Measurements from ENCODE around the gene DR1.

DR1 gene

DNA sequence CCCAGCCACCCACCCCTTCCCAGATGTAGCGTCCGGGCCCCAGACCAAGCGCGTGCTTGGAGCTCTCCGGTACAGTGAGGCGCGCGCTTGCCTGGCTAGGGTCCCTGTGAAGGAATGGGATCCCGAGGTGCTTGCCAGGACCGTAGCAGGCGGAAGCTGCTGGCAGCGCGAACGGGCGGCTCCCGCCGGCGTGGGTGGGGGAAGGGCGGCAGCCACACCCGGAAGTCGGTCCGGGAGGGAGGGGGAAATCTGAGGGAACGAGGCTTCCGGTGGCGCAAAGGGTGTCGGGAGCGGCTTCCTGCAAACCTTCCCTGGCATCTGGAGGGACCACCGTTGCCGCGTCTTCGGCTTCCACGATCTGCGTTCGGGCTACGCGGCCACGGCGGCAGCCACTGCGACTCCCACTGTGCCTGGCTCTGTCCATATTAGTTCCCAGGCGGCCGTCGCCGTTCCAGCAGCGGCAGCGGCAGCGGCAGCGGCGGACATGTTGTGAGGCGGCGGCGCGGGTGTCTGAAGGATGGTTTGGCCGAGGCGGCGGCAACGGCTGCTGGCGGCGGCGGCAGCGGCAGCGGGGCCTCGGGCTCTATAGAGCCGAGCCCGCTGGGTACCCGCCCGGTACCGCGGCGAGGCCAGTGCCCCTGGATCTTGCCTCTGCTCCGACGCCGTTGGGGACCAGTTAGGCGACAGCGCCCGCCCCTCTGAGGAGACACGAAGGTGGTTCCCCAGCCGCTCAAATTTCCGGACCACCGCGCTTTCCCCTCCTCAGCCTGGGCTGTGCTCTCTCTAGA, at the start of gene DR1:
Gene DR1, plus strand, starts transcription at position 275 of the 788 bp plus-strand sequence. CDS start 739 bp downstream, outside the sequence.
- peak; percentile 81 to 85 for DNase-seq (ENCODE audit: low read depth in 2 of 2)

DNA sequence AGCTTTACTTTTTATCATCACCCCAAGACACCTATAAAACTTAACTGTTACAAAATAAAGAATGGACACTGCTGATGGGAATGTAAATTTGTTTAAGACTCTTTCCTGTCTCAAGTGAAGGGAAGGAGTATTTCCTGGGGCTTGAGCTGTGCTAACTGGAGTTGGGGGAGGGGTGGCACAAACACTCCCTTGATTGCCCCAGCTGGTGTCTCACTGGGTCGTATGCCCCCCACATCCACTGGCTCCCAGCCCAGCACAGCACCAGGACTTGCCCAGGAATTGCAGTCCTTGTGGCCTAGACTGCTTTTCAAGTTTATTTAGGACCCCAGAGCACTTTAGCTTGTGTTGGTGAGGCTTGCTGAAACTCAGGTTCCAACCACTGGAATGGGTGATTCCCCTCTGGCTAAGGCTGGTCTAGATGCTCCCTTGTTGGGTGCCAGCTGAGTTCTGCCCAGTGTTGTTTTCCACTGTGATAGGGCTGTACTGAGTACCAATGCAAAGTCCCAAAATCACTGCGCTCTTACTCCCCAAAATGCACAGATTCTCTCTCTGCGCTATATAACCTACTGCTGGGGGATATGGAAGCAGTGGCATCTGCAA, 49.1 kb upstream of the DR1 start:
- no peak for DNase-seq (ENCODE audit: low read depth in 2 of 2)

- no peak for DNase-seq (ENCODE audit: low read depth in 2 of 2)
Measured at GRCh38 chr1:93301131-93301530, 44.6 kb upstream of the DR1 start.

DNA sequence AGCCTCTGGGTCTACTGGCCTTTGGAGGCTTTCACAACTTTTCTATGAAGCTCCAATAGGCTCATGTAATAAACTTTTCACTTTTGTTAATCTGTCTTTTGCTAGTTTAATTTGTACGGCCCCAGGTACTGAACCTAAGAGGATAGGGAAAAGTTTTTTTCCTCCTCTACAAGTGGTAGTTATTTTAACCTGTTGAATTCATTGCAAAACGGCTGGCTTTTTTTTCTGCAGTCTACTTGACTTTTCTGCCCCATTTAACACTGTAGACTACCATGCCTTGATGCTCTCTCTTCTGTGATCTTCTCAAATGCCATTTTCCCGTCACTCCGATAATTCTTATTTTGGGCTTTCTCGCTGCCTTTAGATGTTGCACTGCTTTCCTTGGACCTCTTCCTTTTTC, 43.6 kb upstream of the DR1 start:
- no peak for DNase-seq (ENCODE audit: low read depth in 2 of 2)

- no peak for DNase-seq (ENCODE audit: low read depth in 2 of 2)
Measured at GRCh38 chr1:93304716-93305138, 41.0 kb upstream of the DR1 start.

GRCh38 chr1:93306920-93307319, 38.8 kb upstream of the DR1 start:
- DNase-seq (ENCODE audit: low read depth in 2 of 2): no peak

GRCh38 chr1:93313026-93313425, 32.7 kb upstream of the DR1 start:
- DNase-seq (ENCODE audit: low read depth in 2 of 2): no peak

- DNase-seq (ENCODE audit: low read depth in 2 of 2): no peak
Measured at GRCh38 chr1:93317207-93317606, 28.5 kb upstream of the DR1 start.

GRCh38 chr1:93317943-93318342, 27.8 kb upstream of the DR1 start:
- no peak for DNase-seq (ENCODE audit: low read depth in 2 of 2)

DNA sequence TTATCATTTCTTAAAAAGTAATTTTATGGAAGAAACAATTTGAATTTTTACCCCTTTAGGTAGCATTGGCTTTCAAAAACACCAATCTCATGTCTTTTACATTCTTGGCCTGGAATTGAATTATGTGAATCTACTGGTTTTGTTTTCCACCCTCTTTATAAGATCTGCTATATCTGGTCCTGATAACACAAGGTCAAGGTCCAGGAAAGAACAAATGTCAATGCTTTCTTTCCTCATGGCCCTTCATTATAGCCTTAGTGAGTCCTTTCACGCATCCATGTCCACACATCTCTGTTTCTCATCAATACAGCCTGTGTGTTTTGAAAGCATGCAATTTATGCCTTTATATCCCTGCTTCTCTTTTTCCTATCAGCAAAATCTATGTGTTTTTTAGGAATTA, 24.0 kb upstream of the DR1 start:
- DNase-seq (ENCODE audit: low read depth in 2 of 2): no peak

- DNase-seq (ENCODE audit: low read depth in 2 of 2): no peak
Measured at GRCh38 chr1:93322349-93322748, 23.4 kb upstream of the DR1 start.

DNA sequence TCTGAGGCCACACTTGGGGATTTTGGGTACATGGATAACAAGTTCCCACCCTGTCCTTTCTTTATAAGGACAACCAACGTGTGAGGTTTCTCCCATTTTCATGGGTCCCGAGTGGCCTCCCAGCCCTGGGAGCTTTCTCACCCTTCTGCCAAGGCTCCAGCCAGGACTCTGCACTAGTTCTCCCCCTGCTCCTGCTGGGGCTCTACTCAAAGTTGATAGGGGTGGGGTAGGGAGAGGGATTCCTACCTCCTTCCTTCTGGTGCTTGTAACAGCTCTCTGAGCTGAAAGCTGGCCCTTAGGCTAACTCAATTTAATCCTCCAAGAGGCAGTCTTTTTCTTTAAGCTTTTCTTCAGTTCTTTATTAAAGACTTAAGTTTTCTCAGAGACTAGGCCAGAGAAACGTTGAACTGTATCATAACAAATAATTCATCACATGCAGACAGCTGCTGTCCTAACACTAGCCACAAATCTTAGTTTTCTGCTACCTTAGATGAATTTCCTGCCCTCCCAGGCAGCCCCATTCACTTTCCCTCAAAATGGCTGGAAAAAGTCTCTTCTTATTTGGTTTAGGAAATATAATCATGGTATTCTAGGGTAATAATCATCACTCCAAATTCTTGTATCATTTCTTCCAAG, 22.4 kb upstream of the DR1 start:
- DNase-seq (ENCODE audit: low read depth in 2 of 2): no peak

DNA sequence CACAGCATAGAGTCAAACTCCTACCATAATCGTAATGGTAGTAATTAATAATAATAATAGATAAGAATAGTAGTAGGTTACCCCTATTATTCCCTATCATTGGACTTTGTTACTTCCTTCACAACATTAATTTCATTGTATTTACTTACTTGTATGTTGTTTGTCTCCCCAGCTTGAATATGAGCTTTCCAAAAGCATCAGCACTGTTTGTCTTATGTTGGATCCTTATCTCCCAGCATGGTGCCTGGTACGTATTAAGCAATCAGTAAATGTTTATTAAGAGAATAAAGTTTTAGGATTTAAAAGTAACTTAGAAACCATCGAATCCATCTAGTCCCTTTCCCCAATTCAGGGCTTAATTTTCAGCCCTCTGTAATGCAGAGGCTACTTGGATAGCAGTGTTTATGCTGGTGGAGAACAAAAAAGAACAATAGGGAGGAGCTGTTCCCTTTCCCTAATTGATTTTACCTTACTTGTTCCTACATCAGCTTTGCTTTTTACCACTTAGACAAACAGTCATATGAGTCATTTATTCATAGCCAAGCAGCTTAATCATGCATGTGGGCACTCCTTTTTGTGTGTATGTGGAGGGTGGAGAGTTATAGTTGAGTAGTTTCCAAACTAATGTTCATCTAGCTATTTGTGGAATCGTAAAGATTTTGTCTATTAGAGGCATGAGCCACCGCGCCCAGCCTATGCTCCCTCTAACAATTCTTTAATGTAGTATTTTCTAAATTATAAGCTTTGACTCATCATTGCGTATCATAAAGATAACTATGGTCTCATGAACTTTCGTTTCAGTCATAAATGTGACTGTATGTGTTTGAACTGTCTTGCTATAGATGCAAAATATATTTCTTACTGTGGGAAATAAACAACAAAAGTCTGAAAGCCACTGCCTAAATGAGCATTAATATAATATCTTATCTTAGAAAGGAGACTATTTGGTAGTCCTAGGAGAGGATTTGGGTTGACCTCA, 20.9 kb upstream of the DR1 start:
- no peak for DNase-seq (ENCODE audit: low read depth in 2 of 2)

GRCh38 chr1:93328809-93329760, 16.6 kb upstream of the DR1 start:
- no peak for DNase-seq (ENCODE audit: low read depth in 2 of 2)

DNA sequence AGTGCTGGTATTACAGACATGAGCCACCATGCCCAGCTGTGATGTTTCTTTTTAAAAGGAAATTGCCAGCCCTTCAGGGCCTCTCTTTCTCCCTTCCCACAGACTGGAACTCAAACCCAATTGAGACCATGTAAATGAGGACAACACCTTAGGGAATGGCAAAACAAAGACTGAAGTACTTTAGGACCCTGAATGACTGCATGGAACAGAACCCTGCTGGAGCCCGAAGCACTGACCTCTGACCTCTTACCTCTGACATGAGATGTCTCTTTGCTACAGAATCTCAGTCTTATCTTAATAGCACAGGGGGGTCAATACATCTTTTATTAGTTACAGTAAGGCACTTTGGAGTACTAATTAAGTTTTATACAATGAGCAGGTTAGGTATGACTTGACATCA, 15.5 kb upstream of the DR1 start:
- DNase-seq (ENCODE audit: low read depth in 2 of 2): no peak

GRCh38 chr1:93330617-93331016, 15.1 kb upstream of the DR1 start:
- DNase-seq (ENCODE audit: low read depth in 2 of 2): no peak

DNA sequence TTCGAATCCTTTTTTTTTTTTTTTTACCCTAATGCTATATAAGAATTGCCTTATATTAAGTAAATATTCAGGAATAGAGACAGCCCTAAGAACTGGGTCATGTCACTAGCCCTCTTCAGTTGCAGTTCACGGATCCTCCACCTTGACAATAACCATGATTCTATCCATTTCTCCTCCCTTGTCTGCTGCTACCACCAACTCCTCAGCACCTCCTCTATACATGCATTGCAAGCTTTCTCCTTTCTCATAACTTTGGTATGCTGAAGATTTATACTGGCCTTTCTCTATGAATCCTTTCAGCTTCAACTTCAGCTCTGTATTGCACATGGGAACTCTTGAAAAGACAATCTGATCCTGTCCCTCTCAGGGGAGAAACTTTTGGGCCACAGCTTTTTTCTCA, 14.3 kb upstream of the DR1 start:
- no peak for DNase-seq (ENCODE audit: low read depth in 2 of 2)

- DNase-seq (ENCODE audit: low read depth in 2 of 2): no peak
Measured at GRCh38 chr1:93332368-93332767, 13.3 kb upstream of the DR1 start.

DNA sequence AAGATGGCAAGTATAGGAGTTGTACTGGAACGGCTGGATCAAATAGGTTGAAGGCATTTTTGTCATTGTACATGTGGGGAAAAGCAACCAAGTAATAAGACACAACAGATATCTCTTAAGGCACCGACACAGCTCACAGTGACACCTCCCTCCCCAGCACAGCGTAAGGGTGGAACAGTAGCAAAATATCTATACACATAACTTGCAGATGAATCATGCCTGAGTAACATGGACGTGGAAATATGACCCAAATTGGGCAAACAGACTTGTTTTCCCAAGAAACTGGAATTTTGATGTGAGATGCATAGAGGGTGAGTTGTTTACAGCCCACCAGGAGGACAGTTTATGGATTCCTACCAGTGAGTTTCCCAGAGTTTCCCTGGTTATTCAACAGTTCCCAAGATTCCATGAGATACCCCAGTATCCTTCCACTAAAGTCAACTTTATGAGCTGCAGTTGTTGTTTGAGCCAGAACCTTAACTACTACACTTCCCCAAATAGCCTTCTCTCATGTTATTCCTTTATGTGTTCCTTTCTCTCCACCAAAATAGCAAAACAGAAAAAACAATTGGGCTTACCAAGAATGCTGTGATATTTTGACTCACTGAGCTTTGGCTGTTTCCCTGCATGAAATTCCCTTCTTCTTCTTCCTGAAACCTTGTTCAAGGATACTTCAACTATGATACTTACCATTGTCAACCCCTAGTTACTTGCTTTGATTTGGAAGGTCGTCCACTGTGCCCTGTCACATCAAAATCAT, 7.1 kb upstream of the DR1 start:
- no peak for DNase-seq (ENCODE audit: low read depth in 2 of 2)

DNA sequence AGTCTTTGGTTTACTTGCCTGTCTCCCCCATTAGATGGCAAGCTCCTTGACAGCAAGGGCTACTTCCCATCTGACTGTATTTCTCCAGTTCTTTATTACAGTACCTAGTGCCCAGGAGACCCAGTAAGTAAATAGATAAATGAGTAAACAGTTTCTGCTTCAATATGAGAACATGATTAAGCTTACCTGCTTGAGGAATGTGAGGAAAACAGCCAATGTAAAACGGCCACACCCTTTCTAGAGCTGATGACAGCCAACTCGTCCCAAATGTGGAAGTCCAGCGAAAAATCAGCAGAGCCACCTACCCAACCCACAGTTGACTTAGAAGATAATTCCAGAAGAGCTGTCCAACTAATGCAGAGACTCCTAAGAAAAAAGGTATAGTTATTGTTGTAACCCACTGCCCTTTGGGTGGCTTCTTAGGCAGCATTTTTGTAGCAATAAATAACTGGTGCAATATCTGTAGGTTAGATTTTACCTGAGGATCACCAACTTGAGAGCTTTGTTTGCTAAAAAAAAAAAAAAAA, 6.5 kb upstream of the DR1 start:
- no peak for DNase-seq (ENCODE audit: low read depth in 2 of 2)
